A172 (cell line): ENCODE results near the gene CENPH. TPM values are rescaled to one million over a fixed set of nuclear protein-coding genes. Genes with fewer than 3 reads are reported as not detected.

Experiments
- DNase-seq: peaks from one replicate; pipeline ENCODE4 v3.0.0-alpha.2; 2015; ENCODE audit warnings: low spot score
- total RNA-seq: library from RNA; depleted of rRNA; stranded (reverse); fragments of >200 nt; shearing (Covaris generic); gene quantifications from 2 replicates; pipeline ENCODE4 v1.2.3, GENCODE V29; 2014; rRNA removed

Gene CENPH
- total RNA-seq, 1 experiment from 2014 or later: 102 TPM

DNA sequence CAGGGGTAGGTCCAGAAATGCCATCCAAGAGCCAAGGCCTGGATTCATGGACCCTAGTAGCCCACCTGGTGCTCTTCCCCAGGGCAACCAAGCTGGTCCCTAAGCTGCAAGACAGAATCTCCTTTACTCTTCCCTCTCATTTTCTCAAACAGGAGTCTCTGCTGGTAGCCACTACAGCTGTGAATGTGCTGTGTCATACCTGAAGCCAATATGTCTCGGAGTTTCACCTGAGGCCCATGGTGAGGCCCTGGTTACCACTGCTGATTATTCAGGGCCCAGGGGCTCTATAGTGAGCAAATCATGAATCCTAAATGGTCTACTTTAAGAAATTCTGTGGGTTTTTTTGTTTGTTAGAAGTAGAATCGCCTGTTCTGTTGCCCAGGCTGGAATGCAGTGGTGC, 61.2 kb downstream of the CENPH start:
- DNase-seq: no peak

DNA sequence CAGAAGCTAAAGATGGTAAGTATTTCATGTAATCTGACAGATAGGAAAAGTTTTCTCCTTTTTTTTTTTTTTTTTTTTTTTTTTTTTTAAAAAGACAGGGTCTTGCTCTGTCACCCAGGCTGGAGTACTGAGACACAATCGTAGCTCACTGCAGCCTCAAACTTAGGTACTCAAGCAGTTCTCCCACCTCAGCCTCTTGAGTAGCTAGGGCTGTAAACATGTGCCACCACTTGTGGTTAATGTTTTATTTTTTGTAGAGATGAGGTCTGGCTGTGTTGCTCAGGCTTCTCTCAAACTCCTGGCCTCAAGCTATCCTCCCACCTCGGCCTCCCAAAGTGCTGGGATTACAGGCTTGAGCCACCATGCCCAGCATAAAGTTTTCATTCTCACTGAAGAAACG, 63.1 kb downstream of the CENPH start:
- DNase-seq: no peak

DNA sequence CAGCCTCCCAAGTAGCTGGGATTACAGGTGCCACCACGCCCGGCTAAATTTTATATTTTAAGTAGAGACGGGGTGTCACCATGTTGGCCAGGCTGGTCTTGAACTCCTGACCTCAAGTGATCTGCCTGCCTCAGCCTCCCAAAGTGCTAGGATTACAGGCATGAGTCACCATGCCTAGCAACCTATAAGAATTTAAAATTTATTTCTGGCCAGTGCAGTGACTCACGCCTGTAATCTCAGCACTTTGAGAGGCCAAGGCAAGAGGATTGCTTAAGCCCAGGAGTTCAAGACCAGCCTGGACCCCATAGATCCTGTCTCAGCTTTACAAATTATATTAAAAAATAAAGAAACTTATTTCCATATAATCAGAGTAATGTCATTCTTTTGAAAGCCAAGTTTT, 66.6 kb downstream of the CENPH start:
- DNase-seq: peak; percentile 40

DNA sequence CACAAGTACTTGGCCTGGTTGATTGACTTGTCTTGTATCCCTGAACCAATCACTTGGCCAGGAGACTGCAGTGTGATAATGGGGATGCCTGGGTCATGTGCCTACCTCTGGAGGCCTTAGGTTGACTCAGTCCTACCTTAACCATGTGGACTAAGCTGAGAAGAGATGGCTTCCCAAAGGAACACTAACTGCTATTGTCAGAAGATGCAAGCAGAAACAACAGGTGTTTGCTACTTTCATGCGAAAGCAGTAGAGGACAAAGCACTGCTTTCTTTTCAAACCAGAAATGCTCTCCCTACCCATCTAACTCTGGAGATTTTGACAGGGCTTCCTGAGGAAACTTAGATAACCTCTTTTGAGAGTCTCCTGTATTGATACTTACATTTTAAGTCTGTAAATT, 68.2 kb downstream of the CENPH start:
- no peak for DNase-seq

Other genes with a start within 250 kb of the CENPH start
- 88.0 and 93.4 TPM in 2 replicates for gene SLC30A5, start 95.6 kb upstream of the CENPH start, total RNA-seq
- 418 and 458 TPM in 2 replicates for gene CCNB1, start 22.4 kb upstream of the CENPH start, total RNA-seq
- gene CDK7, start 45.3 kb downstream of the CENPH start, total RNA-seq: 90.1 and 96.2 TPM in 2 replicates
- gene CCDC125, start 143.2 kb downstream of the CENPH start, total RNA-seq: 3.5 and 6.6 TPM in 2 replicates
- 55.5 and 79.6 TPM in 2 replicates for gene AK6, start 179.9 kb downstream of the CENPH start, total RNA-seq
- 120 and 139 TPM in 2 replicates for gene TAF9, start 179.9 kb downstream of the CENPH start, total RNA-seq
- 38.5 and 44.9 TPM in 2 replicates for gene RAD17, start 180.2 kb downstream of the CENPH start, total RNA-seq
- gene MARVELD2, start 225.5 kb downstream of the CENPH start, total RNA-seq: not detected in 2 replicates